DOHH2 (cell line): ENCODE data around the gene RNF224.

Source experiments
- H3F3A ChIP-seq: fragments of 200-600 bp; sonication (generic), shearing (Covaris generic); 2 replicates; pipeline ENCODE4 v1.6.0; 2016; ENCODE audit warnings: antibody characterized with exemption, mild to moderate bottlenecking; ENCODE audit not compliant: control insufficient read depth, insufficient read depth
- H3K27ac ChIP-seq: fragments of 200-600 bp; sonication (generic); 2 replicates; pipeline ENCODE4 v1.5.1; 2014; ENCODE audit warnings: low read depth, mild to moderate bottlenecking, low read length, moderate library complexity
- H3K27me3 ChIP-seq: fragments of 200-600 bp; sonication (generic); 2 replicates; pipeline ENCODE4 v1.6.1; 2014; ENCODE audit warnings: mild to moderate bottlenecking, low read length, mixed read lengths; ENCODE audit not compliant: control insufficient read depth
- H3K36me3 ChIP-seq: fragments of 200-600 bp; sonication (generic); 2 replicates; pipeline ENCODE4 v1.6.1; 2014; ENCODE audit warnings: mild to moderate bottlenecking, low read length, moderate library complexity, mixed read lengths; ENCODE audit not compliant: control insufficient read depth
- H3K4me1 ChIP-seq: fragments of 200-600 bp; sonication (generic); 2 replicates; pipeline ENCODE4 v1.6.1; 2014; ENCODE audit warnings: mild to moderate bottlenecking, low read length, mixed read lengths; ENCODE audit not compliant: control insufficient read depth
- H3K4me2 ChIP-seq: fragments of 200-600 bp; sonication (generic); 2 replicates; pipeline ENCODE4 v1.6.0; 2014; ENCODE audit warnings: mild to moderate bottlenecking, low read length, moderate library complexity
- H3K4me3 ChIP-seq: fragments of 200-600 bp; sonication (generic); 2 replicates; pipeline ENCODE4 v1.5.1; 2014; ENCODE audit warnings: mild to moderate bottlenecking, low read length, mixed read lengths
- H3K79me2 ChIP-seq: fragments of 200-600 bp; sonication (generic); 2 replicates; pipeline ENCODE4 v1.6.1; 2014; ENCODE audit warnings: mild to moderate bottlenecking, low read length, mixed read lengths; ENCODE audit not compliant: control insufficient read depth
- H3K9me2 ChIP-seq: fragments of 200-600 bp; sonication (generic); replicated peaks from 2 replicates; pipeline ENCODE4 v1.6.1; 2014; ENCODE audit warnings: mild to moderate bottlenecking, low read length, mixed read lengths; ENCODE audit not compliant: control insufficient read depth
- H3K9me3 ChIP-seq: fragments of 200-600 bp; sonication (generic); 2 replicates; pipeline ENCODE4 v1.6.1; 2014; ENCODE audit warnings: antibody characterized with exemption, low read length, mixed read lengths; ENCODE audit not compliant: control insufficient read depth, insufficient read depth
- H4K20me1 ChIP-seq: fragments of 200-600 bp; sonication (generic); 2 replicates; pipeline ENCODE4 v1.6.0; 2014; ENCODE audit warnings: low read depth, mild to moderate bottlenecking, antibody characterized with exemption, low read length, moderate library complexity; ENCODE audit not compliant: control insufficient read depth, insufficient read depth
- CTCF ChIP-seq: fragments of 200-600 bp; sonication (generic); IDR thresholded peaks from one replicate; pipeline ENCODE4 v1.5.1; 2014; ENCODE audit warnings: antibody characterized with exemption, mild to moderate bottlenecking, low read depth, low read length; ENCODE audit not compliant: poor library complexity, severe bottlenecking
- EZH2phosphoT487 ChIP-seq: fragments of 200-600 bp; sonication (generic); IDR thresholded peaks from 2 replicates; pipeline ENCODE4 v1.6.1; 2017; ENCODE audit warnings: borderline replicate concordance, mild to moderate bottlenecking, antibody characterized with exemption, low read length, moderate library complexity, mixed read lengths

RNF224 gene

GRCh38 chr9:137276473-137277328 lies 49.4 kb downstream of the RNF224 start:
- Histone ChIP-seq H3K27me3 (no peaks in the 10 kb centered on the region), H3K9me3 (no peaks in the 10 kb centered on the region), H4K20me1 (no peaks in the 10 kb centered on the region), H3K4me1 (peaks cover 86% of the 10 kb centered on the region), H3K4me2 (peak overlapping the region; percentile 85), H3F3A (peaks cover 7% of the 10 kb centered on the region; the same call in 1 of the 2 replicates), H3K79me2 (peaks cover 20% of the 10 kb centered on the region), H3K4me3 (peak overlapping the region; percentile 85), H3K36me3 (peaks cover 36% of the 10 kb centered on the region), H3K9me2 (no peaks in the 10 kb centered on the region), H3K27ac (peak overlapping the region; percentile 85)
- no peak for TF ChIP-seq EZH2phosphoT487
- no peak for TF ChIP-seq CTCF

GRCh38 chr9:137277329-137278041 lies 50.2 kb downstream of the RNF224 start, which contains the start of gene TOR4A:
TOR4A (plus strand) TSS chr9:137277726; CDS start chr9:137278690, 964 bp downstream.
- Histone ChIP-seq H3K27me3 (no peaks in the 10 kb centered on the region), H3K79me2 (peaks cover 18% of the 10 kb centered on the region), H3K9me2 (no peaks in the 10 kb centered on the region), H3F3A (peaks cover 13% of the 10 kb centered on the region), H3K9me3 (no peaks in the 10 kb centered on the region), H4K20me1 (no peaks in the 10 kb centered on the region), H3K4me1 (peaks cover 91% of the 10 kb centered on the region), H3K27ac (peak within 1 kb of the TSS; percentile 85), H3K36me3 (peaks cover 30% of the 10 kb centered on the region), H3K4me2 (peak within 1 kb of the TSS; percentile 85), H3K4me3 (peak within 1 kb of the TSS; percentile 85)
- TF ChIP-seq CTCF (peak; percentile 22), EZH2phosphoT487 (no peak)

- H3K27me3 ChIP-seq = no peaks in the 10 kb centered on the region
- H3F3A ChIP-seq = peaks cover 18% of the 10 kb centered on the region
- no peak for TF ChIP-seq EZH2phosphoT487
- no peak for TF ChIP-seq CTCF
- H3K36me3 ChIP-seq = peaks cover 24% of the 10 kb centered on the region
- no peaks in the 10 kb centered on the region for H4K20me1 ChIP-seq
- H3K4me1 ChIP-seq = peaks cover 92% of the 10 kb centered on the region
- H3K4me2 ChIP-seq = peak overlapping the region; percentile 85
- peaks cover 18% of the 10 kb centered on the region for H3K79me2 ChIP-seq
- H3K27ac ChIP-seq = peak overlapping the region; percentile 85
- H3K9me3 ChIP-seq = no peaks in the 10 kb centered on the region
- H3K9me2 ChIP-seq = no peaks in the 10 kb centered on the region
- peak overlapping the region; percentile 85 for H3K4me3 ChIP-seq
Observed at GRCh38 chr9:137278061-137278701, 50.9 kb downstream of the RNF224 start.
